Daoy (cell line): ENCODE results near the gene RBBP4. TPM values are rescaled to one million over a fixed set of nuclear protein-coding genes. Genes with fewer than 3 reads are reported as not detected.
"Not testable (repeated sequence)": the region's sequence is repeated elsewhere in the genome, so short reads cannot be mapped to it uniquely, and the experiment has no call there.

Experiments used
- DNase-seq: peaks from one replicate; pipeline ENCODE4 v3.0.0-alpha.2; 2015; ENCODE audit warnings: low read depth
- total RNA-seq: library from RNA; depleted of rRNA; stranded (reverse); fragments of >200 nt; shearing (Covaris generic); gene quantifications from 2 replicates; pipeline ENCODE4 v1.2.3, GENCODE V29; 2014; rRNA removed

Gene RBBP4
- 100 and 152 TPM in 2 replicates for total RNA-seq

- peak; percentile 99 for DNase-seq
These were observed at the start of gene RBBP4 for GRCh38 chr1:32650752-32651460. Gene RBBP4 (plus strand): TSS chr1:32651208. CDS start chr1:32651307, 99 bp downstream.

GRCh38 chr1:32605711-32606424 lies 45.1 kb upstream of the RBBP4 start:
- no peak for DNase-seq

GRCh38 chr1:32606565-32607371 lies 44.2 kb upstream of the RBBP4 start:
- no peak for DNase-seq

- DNase-seq: no peak
These were observed 41.8 kb upstream of the RBBP4 start for GRCh38 chr1:32609180-32609579.

GRCh38 chr1:32611859-32612188 lies 39.2 kb upstream of the RBBP4 start:
- no peak for DNase-seq

- peak; percentile 92 for DNase-seq
These were observed 38.7 kb upstream of the RBBP4 start for GRCh38 chr1:32612189-32612881.

GRCh38 chr1:32613472-32613871 lies 37.5 kb upstream of the RBBP4 start:
- DNase-seq: no peak

GRCh38 chr1:32618673-32619221 lies 32.3 kb upstream of the RBBP4 start:
- DNase-seq: no peak

- DNase-seq: no peak
These were observed 31.1 kb upstream of the RBBP4 start for GRCh38 chr1:32619701-32620485.

- DNase-seq: no peak
These were observed 28.8 kb upstream of the RBBP4 start for GRCh38 chr1:32622205-32622604.

GRCh38 chr1:32622806-32623681 lies 28.0 kb upstream of the RBBP4 start:
- no peak for DNase-seq

GRCh38 chr1:32623775-32624174 lies 27.2 kb upstream of the RBBP4 start:
- DNase-seq: no peak

- no peak for DNase-seq
These were observed 24.8 kb upstream of the RBBP4 start for GRCh38 chr1:32626176-32626575.

- no peak for DNase-seq
These were observed 23.3 kb upstream of the RBBP4 start for GRCh38 chr1:32627596-32628162.

GRCh38 chr1:32630173-32630572 lies 20.8 kb upstream of the RBBP4 start:
- not testable (repeated sequence) for DNase-seq

GRCh38 chr1:32632829-32633228 lies 18.2 kb upstream of the RBBP4 start:
- no peak for DNase-seq

GRCh38 chr1:32635508-32636277 lies 15.3 kb upstream of the RBBP4 start:
- DNase-seq: no peak

- no peak for DNase-seq
These were observed 13.9 kb upstream of the RBBP4 start for GRCh38 chr1:32636914-32637645.
